ENCODE measurements around the gene PHETA1.
"Not testable (repeated sequence)": the region's sequence is repeated elsewhere in the genome, so short reads cannot be mapped to it uniquely, and the experiment has no call there.

Gene PHETA1

DNA sequence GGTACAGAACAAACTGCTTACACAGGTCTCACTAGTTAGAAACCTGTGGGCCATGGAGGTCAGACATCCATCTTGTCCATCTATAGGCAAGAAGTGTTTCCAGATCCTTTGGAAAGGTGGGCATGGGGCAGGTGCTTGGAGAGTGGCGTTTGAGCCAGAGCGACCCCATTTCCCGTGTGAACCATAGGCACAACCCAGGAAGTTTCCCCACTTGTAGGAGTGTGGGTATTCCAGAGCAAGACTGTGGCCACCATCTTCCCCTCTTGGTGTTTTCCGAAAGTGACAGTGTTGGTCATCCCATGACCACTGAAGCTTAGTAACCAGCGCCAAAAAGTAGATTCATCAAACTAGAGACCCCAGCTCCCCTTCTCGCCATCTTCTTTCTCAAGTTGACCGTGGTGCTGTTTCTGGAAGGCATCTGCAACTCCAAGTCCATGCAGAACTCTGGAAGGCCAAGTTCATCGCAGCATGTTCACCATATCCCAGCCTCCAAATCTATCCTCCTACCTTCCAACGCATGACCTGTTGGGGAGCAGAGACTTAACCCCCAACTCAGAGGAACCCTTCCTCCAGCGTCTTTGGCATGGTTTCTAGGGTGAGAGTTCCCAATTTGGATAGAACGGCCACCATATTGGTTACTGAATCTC is 19.7 kb downstream of the PHETA1 start:
- no peak for DNase-seq

DNA sequence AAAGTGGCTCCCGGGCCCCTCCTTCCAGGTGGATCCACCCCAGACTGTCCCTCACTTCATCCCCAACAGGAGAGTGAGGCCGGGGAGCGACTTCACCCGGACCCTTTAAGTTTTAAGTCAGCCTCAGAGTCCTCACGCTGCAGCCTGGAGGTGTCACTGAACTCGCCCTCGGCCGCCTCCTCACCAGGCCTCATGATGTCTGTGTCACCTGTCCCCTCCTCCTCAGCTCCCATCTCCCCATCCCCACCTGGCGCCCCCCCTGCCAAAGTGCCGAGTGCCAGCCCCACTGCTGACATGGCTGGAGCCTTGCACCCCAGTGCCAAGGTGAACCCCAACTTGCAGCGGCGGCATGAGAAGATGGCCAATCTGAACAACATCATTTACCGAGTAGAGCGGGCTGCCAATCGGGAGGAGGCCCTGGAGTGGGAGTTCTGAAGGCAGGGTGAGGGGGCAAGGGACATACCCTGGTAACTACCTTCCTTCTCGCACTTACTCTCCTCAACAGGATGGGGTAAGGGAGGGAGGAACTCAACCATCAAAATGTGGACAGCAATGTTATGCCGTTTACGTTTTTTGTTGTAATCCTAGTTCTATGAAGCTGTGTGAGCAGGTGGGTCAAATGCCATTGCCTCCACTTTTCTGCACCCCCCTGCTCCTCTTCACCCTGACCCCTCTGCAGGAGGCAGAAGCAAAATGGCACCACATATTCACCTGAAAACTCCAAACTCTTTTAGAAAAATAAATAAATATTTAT is 20.8 kb downstream of the PHETA1 start:
- DNase-seq = no peak

DNA sequence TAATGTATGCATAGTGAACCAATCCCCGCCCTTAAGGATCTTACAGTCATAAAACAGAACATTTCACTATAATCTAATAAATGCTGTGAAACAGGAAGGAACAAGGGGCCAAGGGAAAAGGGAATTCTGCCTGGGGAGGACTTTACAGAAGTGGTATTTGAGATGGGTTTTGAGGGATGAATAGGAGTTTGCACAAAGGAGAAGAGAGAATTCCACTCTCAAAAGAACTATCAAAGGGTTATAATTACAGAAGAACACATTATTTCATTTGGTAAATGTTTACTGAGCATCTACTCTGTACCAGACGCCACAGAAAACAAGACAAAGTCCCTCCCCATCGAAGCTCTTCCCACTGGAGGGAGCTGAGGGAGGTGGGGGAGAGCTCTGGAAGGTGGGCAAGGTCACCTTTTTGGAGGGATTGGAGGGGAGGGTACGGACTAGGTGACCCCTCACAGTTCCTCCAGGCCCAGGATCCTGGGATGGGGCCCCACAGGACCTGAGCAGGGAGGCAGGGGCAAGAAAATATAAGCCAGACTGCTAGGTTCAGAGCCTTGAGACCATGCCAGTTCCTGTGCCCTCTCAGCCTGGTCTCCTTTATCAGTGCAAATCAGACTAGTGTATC is 24.5 kb downstream of the PHETA1 start:
- no peak for DNase-seq

DNA sequence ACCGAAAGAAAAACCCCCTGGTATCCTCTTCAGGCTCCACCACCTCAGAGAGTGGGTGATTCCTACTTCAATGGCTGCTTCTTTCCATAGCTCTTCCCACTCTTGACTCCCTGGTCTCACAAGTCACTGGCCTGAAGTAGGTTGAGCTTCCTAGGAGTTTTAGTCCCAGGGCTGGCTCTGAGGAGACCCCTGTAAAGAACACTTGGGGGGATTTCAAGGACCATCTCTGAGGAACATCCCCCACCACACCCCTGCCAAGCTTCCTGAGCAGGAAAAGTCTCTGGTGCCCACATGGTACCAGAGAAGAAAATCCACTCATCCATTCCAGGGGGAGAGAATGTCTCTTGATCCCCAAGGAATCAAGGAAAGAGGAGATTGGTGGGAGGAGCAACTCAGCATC is 25.7 kb downstream of the PHETA1 start:
- DNase-seq = no peak

DNA sequence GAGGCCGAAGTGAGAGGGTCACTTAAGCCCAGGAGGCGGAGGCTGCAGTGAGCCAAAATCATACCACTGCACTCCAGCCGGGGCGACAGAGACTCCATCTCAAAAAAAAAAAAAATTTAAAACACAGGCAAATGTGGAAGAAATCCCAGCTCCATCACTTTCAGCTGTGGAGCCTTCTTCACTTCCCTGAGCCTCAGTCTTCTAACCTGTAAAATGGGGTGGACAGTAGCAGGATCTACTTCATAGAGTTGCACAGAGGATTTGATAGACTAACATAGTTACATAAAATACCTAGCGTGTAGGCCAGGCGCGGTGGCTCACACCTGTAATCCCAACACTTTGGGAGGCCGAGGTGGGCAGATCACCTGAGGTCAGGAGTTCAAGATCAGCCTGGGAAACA is 26.5 kb downstream of the PHETA1 start:
- no peak for DNase-seq

DNA sequence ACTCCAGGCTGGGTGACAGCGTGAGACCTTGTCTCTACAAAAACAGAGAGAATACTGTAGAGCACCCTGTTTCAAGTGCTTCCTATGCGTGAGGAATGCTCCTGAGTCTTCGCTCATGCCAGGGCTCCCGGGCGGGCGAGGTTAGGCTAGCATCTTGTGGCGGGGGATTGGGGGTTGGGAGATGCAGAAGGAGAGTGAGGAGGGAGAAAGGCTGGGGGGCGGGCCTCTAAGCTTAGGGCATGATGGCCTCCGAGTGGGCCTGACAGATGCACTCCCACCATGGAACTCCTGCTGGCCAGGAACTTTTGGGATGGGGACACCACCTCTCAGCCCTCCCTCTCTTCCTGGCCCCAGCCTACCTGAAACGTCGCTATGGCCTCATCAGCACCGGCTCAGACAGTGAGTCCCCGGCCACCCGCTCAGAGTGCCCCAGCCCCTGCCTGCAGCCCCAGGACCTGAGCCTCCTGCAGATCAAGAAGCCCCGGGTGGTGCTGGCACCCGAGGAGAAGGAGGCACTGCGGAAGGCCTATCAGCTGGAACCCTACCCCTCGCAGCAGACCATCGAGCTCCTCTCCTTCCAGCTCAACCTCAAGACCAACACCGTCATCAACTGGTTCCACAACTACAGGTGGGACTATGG is 27.3 kb downstream of the PHETA1 start:
- DNase-seq = no peak

DNA sequence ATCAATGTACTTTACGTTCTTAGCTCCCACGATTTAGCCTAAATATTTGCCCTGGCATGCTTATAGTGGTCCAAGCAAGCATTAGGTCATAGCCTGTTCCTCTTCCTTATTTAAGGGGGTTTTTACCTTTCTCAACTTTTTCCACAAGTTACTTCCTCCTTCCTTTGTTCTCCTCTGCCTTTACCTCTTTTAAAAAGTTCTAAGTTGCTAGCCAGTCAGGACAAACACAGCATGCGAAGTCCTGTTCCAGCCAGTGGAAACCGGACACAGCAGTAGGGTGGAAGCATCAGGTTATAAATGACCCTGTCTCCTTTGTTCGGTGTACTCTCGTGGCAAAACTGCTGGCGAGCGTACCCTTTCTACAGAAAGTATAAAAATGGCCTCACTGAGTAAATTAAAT is 28.2 kb downstream of the PHETA1 start:
- DNase-seq = not testable (repeated sequence)

DNA sequence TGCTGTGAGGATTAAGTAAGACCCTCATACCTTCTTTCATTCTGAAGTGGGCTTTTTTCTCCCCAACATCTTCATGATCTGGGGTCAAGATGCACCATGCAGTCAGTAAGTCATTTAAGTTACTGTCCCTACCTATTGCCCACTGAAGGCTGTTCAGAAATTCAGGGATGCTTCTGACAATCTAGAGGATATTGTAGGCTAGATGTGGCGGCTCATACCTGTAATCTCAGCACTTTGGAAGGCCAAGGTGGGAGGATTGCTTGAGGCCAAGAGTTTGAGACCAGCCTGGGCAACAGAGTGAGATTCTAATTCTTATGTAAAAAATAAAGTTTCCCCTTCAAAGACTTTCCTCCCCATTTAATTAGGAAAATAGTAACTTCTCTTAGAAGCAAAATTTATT is 28.7 kb downstream of the PHETA1 start:
- DNase-seq = no peak

DNA sequence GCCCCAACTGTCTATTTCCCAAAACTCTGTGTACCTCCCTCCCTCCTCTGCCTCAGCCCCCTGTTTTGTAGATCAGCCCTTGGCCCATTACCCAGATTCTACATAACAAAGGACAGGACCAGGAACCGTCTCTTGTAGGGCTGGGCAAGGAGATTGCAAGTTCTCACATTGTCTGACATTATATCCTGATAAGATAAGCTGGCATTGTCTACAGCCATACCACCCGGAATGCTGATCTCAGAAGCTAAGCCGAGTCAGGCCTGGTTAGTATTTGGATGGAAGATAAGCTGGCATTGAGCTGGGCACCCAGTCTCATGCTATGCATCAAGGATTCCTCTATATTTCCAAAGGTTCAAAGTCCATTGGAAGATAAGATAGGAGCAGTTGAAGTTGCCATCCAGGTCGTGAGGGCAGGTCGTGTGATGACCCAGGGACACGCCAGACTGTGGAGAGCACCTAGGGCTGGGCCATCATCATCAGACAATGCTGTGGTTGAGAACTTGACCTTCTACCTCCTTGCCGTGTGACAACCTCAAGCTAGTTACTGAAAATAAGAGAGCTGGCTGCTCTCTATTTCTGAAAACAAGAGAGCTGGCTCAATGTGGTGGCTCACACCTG is 29.5 kb downstream of the PHETA1 start:
- DNase-seq = no peak

DNA sequence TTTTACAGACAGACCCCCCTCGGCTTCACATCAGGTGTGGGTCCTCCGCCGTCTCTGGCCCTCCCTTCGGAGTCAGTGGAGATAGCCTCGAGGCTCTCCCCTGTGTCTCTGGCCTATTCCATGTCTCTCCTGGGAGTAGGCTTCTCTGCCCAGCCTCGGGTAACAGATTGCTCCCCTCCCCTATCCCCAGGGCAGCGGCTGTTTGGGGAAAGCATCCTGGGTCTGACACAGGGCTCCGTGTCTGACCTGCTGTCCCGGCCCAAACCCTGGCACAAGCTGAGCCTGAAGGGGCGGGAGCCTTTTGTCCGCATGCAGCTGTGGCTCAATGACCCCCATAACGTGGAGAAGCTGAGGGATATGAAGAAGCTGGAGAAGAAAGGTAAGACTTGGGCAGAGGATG is 30.8 kb downstream of the PHETA1 start:
- no peak for DNase-seq

DNA sequence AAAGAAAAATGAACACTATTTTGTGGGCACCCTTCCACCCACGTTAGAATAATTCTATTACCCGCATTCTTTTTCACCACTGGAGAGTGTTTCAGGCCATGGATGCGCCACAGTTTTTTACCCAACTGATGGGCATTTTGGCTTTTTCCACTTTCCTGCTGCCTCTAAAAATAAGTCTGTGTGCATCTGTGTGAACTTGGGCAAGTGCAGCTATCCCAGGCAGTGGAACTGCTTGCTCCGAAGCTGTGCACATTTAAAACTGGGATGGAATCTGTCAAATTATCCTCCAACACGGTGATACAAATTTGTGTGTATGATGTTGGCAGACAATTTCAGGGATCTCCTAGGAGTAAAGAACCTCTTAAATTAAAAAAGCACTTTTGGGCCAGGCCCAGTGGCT is 31.5 kb downstream of the PHETA1 start:
- DNase-seq = no peak

DNA sequence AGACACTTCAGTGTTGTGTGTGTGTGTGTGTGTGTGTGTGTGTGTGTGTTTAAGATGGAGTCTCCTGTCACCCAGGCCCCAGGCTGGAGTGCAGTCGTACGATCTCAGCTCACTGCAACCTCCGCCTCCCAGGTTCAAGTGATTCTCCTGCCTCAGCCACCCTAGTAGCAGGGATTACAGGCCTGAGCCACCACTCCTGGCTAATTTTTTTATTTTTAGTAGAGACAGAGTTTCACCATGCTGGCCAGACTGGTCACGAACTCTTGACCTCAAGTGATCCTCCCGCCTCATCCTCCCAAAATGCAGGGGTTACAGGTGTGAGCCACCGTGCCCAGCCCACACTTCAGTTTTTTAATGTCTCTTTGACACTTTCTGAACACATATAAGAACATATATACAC is 32.5 kb downstream of the PHETA1 start:
- DNase-seq = not testable (repeated sequence)

DNA sequence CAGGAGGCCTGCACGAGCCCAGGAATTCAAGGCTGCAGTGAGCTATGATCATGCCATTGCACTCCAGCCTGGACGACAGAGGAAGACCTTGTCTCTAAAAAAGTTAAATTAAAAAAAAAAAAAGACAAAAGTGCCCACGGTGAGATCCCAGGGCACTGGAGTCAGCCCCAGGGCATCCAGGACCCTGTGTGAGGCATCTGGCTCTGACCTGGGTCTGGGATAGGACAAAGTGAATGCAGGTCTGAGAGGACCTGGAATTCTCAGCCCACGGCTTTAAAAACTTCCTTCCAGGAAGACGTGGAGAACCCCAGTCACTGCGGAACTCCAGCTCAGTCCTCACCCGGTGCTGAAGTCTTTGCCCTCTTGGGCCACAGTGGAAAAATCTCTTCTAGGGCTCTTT is 33.1 kb downstream of the PHETA1 start:
- DNase-seq = no peak

DNA sequence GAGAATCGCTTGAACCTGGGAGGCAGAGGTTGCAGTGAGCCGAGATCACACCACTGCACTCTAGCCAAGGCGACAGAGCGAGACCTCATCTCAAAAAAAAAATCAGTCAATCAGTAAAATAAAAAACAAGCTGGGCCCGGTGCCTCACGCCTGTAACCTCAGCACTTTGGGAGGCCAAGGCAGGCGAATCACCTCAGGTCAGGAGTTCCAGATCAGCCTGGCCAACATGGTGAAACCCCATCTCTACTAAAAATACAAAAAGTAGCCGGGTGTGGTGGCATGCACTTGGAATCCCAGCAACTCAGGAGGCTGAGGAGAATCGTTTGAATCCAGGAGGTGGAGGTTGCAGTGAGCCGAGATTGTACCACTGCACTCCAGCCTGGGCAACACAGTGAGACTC is 33.6 kb downstream of the PHETA1 start:
- not testable (repeated sequence) for DNase-seq

DNA sequence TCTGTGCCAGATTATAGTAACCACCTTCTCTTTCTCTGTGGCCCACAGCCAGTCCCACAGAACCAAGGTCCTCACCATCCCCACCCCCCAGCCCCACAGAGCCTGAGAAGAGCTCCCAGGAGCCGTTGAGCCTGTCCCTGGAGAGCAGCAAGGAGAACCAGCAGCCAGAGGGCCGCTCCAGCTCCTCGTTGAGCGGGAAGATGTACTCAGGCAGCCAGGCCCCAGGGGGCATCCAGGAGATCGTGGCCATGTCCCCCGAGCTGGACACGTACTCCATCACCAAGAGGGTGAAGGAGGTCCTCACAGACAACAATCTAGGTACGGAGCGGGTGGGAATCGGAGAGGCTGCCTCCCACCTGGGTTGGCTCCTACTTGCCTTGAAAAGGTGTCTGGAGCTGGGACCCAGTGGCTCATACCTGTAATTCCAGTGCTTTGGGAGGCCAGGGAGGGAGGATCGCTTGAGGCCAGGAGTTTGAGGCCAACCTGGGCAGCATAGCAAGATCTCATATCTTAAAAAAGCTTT is 34.4 kb downstream of the PHETA1 start:
- DNase-seq = no peak

DNA sequence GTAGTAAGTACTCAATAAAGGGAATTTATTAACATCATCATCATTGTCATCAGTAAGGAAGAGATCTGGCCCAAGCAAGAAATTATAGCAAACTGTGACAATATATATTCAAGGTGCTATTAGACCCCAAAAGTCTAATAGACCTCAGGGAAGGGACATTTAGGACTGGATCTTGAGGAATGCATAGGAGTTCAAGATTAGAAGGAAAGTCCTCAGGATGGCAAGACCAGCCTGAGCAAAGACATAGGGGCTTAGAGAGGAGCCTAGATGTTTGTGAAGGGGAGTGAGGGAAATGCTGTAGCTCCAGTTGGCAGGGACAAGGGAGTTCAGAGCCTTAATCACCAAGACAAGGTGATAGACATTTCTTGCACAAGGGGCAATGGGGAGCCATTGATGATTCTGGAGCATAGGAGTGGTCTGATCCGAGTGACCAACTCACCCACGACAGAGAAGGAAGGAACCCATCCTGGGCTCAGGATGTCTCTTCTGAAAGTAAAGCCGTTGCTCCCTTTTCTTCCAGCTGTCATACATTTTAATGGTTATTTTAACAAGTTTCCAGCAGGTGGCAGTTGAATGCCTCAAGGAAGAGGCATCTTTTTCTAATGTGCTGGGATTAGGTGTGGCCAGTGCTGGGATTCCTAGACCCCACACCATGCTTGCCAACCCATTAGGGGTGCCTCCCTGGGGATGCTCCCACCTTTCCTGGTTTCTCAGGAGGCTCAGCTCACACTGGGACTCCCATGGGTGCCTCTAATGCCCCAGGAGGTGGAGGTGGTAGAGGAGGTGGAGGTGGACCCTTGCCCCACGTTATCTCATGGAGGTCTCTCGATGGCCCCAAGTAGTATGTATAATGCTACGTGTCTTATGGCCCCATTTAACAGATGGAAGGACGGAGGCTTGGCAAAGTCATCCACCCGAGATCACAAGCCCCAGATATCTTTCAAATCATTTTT is 37.8 kb downstream of the PHETA1 start:
- DNase-seq = peak; percentile 56 to 89 (median 70)

DNA sequence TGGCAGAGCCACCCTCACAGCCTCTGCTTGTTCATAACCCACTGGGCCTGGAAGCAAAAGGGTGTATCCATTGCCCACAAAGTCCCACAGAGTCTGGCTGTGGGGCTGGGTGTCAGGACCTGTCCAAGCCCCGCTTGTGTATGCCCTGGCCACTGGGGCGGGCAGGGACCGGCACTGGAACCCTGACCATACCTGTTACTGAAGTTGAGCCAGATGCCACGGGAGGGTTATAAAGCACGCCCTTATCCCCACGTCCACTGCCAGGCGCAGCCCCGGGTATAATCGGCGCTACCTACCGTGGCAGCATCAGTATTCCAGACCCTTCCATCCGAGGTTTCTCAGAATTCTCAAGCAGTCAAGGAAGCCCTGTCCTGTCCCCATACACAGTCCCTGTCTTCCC is 40.8 kb downstream of the PHETA1 start:
- no peak for DNase-seq

DNA sequence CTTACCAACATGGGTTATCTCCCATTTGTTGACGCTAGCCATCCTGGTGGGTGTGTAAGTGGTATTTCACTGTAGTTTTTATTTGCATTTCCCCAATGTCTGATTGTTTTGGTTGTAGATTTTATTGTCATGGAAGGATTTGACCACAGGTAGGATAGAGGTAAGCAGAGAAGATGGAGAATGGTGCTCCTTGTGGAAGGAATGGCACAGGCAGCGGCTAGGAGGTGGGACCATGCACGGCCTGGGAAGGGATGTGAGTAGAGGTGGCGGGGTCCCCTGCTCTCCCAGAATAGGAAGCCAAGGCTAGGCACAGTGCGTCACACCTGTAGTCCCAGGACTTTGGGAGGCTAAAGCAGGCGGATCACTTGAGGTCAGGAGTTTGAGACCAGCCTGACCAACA is 41.4 kb downstream of the PHETA1 start:
- DNase-seq = no peak

DNA sequence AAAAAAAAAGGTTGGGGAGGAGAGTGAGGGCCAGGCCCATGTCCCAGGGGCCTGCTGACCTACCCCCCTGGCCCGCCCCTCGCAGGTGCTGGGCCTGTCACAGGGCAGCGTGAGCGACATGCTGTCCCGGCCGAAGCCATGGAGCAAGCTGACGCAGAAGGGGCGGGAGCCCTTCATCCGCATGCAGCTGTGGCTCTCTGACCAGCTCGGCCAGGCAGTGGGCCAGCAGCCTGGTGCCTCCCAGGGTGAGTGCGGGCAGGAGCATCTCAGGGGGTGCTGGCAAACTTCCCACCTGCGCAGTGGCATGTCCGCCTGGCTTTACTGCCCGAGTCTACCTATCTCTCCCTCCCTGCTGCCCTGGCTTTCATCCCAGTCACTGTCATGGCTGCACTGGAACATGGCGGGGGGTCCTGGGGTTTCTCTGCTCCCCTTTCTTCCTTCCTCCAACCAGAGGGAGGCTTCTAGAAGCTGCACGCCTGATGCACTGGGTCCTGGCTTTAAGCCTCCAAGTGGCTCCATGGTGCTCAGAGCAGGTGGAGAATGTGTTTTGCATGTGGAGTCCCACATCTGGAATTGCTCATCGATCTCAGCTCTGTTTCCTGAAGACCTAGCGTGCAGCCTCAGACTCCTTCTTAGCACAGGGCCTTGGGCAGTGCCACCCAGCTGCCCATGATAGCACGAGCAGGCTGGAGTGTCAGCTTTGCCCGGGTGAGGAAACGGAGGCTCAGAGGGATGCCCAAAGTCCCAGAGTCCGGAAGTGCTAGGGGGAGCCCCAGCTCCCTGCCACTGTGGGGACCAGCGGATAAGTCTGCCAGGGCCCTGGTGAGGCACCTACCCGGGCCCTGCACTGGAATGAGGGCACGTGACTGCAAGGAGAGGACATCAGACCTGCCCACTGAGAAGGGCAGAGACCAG is 46.3 kb downstream of the PHETA1 start:
- DNase-seq = no peak

DNA sequence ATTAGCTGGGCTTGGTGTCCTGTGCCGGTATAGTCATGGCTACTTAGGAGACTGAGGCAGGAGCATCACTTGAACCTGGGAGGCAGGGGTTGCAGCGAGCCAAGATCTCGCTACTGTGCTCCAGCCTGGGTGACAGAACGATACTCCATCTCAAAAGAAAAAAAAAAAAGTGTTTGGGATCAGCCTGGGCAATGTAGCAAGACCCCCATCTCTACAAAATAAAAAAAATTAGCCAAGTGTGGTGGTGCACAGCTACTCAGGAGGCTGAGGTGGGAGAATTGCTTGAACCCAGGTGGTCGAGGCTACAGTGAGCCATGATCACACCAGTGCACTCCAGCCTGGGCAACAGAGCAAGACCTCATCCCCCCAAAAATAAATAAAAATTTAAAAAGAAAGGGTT is 47.6 kb downstream of the PHETA1 start:
- DNase-seq = no peak
